Stimulated activated CD8-positive, alpha-beta memory T cell treated with anti-CD3 and anti-CD28 coated beads, Interleukin-12 subunit alpha, Interleukin-12 subunit beta, amount 100 ng/mL, for 24 hours (primary cell): ENCODE data around the gene JAG2.

ENCODE experiments used
- DNase-seq: peaks from one replicate; pipeline ENCODE4 v3.0.0-alpha.2; 2020; ENCODE audit errors: extremely low read depth

JAG2 gene

DNA sequence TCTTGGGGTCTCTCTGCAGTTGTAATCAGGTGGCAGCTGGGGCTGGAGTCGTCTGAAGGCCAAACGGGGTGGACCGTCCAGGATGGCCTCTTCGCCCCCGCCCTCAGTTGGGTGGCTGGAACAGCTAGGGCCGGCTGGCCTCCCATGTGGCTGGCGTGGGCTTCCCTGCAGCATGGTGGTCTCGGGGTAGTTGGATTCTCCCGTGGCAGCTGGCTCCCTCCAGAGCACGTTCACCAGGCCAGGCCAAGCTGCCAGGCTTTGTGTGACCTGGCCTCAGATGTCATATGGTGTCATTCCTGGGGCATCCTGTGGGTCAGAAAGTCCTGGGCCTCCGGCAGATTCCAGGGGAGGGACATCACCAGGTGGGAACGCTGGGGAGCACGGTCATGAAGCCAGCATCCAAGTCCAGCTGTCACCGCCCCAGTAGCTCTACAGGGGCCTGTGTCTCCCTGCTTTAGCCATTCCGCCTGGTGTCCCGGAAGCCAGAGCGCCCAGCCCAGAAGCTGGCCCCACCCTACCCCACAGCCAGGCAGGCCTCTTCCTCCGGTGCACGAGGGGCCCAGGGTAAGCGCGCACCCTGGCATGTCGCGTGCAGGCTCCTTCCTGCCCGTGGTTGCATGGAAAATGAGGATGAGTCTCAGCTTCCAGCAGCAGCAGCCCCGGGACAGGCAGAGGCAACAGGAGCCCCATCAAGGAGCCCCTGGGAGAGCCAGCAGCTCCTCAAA, 13.9 kb upstream of the JAG2 start:
- DNase-seq, result no peak

DNA sequence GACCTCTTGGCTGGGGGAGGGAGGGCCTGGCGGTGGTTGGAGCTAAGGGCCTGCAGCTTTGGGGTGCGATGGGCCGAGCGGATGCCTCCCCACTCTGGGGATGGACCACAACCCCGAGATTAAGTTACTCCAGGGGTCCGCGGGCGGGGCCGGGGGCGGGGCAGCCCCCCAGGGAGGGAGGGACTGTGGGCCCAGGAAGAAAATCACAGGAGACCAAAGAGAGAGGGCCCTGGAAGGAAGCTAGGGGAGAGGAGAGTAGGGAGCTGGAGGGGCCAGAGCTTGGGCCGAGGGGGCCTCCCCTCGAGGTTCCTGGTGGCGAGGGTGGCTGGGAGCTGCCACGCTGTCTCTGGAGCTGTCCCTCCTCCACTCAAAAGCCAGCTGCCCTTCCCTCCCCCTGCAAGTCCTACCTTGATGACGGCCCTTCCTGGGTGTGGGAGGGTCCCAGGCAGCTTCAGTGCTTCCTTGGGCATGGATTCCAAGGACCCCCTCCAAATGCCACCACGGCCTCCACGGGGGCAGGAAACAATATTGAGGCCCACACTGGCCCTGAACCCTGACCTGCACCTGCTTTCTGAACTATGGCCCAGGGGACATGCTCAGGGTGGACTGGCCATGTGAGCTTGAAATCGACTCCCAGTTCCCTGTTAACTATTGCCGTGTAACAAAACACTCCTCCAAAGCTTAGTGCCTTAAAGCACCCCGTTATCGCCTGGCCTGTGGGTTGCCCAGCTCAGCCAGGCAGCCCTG, 13.1 kb upstream of the JAG2 start:
- no peak for DNase-seq

DNA sequence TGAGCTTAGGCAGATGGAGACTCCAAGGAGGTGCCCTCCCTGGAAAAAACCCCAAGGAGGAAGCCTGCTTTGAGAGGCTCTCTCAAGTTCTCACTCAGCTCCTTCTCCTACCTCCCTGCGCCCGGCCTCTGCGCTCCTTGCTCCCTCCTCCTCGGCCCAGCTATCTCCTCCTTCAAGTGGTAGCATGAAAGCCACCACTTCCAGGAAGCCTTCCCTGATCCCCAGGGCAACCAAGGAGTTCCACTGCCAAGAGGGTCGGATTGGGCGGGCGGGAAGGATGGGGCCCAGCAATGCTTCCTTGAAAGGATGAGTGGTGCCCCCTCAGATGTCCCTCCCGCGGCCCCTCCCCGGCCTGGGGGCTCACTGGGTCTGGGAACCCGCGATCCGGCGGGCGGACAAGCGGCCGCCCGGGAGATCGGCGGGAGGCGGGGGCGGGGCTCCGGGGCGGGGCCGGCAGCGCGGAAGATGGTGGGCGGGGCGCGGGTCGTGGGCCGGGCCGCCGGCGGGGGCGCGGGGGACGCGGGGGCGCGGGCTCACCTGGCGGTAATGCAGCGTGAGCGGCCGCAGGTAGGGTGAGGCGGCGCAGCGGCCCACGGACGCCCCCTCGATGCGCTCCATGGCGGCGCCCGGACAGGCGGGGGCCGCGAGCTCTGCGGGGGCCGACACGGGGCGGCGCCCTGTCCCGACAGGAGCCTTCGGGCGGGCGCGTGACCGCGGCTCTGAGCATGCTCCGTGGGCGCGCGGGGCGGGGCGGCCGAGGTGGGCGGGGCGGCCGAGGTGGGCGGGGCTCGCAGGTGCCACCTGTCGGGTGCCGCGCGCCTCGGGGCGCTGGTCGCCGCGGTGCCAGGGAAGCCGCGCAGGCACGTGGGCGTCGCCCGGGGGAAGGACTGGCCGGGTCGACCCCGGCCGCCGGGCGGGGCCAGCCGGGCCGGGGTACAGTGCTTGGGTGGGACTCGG, 12.3 kb upstream of the JAG2 start, which contains the start of gene NUDT14:
Gene NUDT14, minus strand, starts transcription at position 721 of the 957 bp plus-strand sequence. Its CDS starts 103 bp downstream, at position 618.
- peak; percentile 57 for DNase-seq

DNA sequence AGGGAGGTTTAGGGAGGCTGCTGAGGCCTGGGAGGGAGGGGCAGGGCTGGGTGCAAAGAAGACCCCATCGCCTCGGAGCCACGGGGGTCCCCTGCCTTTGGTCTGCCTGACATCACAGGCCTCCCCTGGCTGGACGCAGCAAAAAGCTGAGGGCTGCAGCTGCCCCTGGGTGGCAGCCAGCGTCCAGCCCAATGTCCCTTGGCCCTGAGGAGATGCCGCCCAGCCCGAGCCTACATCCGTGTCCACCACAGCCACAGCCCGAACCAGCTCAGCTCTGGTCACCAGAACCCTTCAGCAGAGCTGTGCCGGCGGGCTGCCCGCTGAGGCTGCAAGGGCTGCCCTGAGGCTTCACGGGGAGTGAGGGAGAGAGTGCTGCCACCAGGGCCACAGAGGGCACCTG, 10.6 kb upstream of the JAG2 start:
- no peak for DNase-seq

DNA sequence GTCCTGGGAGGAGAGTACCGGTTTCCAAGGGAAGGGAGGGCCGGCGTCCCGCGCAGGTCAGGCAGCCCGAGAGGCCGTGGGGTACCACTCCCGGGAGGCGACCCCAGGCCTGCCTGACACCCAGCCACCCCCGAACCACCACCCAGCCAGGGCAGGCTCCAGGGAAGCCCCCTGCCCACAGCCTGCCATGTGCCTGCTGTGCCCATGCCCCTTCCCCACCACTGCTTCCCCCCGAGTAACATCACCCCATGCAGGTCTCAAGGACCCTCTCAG, 10.2 kb upstream of the JAG2 start:
- no peak for DNase-seq

DNA sequence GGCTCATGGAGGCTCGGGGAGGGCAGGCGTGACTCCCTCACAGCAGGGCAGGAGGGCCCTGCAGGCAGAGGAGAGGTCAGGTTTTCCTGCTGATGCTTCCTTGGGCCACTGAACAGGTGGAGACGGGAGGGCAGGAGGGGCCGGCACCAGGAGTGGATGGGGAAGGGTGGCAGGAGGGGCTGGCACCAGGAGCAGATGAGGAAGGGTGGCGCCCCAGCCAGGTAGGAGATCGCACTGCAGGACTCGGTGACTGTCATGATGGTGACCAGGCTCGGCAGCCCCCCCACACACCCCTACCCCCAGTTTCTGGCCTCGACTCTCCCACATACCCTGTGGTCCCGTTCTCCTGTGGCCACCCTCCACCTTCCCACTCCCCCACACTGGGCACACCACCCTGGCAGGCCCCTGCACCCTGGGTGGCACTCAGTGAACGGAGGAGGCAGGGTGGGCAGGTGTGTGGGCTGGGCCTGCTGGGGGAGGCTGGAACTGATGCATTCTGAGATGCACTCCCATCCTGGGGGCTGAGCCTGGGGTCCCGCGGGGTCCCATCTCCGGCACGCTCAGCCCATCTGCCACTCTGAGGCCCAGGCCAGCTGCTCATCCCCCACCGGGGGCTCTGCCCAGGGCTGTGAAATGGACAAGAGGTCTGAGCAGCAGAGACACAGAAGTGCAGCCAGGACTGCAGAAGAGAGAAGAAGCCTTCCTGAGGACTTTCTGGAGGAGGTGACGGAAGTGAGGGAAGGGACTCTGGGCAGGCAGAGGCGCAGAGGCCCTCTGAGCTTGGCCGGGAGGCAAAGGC, 9.7 kb upstream of the JAG2 start:
- no peak for DNase-seq

DNA sequence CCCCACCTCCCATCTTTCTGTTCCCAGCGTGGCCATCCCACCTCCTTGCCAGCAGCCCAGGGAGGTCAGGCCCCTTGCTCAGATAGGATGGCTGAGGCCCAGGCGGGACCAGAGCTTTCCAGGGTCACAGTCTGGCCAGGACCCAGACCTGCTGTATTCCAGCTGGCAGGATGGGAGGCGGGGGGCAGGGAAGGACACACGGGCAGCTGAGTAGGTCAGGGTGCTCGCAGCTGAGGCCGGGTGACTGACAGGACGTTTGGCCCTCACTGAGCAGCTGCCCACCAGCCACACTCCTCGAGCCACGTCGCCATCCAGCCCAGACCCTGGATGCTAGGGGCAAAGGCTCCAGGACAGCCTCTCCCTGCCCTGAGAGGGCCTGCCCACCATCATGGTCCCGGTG, 8.5 kb upstream of the JAG2 start:
- DNase-seq, result no peak

DNA sequence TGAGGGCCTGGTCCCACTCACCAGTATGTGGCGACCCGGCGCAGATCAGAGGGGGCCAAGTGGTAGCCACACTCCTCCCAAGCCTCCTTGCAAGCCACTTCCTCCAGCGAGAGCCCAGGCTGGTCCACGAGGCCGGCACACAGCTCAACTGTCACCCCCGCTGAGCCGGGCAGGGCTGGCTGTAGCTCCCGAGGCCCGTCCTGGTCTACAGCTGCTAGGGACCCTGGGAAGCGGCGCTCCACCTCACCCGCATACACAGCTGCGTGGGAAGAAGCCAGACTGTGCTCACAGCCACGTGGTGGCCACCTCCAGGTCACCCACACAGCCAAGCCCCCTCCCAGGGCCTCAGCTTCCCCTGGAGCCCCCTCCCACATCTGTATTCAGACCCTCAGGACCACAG, 7.9 kb upstream of the JAG2 start:
- no peak for DNase-seq

DNA sequence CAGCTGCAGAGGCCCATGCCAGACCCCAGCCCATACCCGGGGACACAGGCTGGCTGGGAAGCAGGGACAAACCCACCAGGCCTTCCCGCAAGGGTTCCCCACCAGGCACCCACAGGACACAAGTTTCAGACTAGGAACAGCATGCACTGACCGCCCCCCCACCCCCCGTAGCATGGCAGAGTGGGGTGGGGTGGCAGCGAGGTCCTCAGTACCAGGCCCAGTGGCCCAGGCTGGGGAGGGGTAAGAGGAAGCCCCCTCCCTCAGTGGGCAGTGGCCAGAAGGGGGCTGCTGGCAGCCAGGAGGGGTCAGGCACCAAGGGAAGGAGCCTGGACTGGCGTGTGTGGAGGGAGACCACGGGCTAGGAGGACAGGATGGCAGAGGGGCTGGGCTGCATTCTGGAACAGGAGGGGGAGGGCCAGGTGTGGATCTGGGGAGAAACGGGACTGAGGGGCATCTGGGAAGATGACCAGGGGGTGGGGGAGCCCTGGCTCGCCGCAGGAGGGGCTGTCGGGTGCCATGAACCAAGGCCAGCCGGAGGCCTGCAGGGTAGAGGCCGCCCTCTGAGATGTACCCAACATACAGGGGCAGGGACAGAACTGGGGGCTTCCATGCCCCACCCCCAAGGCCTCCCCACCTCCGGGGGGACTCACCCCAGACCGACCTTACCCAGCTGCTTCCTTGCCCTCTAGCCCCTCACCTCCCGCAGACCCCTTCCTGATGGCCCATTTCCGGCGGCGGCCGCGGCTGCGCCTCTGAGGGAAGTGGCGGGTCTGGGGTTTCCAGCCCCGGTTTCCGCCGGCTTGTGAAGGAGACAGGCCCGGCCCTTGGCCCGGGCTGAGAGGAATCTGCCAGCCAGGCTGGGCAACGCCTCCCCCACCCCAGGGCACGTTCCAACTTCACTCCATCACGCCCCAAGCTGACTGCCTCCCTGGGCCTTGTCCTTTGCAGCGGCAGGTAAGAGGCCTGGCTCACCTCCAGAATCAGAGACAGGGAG, 5.6 kb upstream of the JAG2 start:
- DNase-seq, result no peak

DNA sequence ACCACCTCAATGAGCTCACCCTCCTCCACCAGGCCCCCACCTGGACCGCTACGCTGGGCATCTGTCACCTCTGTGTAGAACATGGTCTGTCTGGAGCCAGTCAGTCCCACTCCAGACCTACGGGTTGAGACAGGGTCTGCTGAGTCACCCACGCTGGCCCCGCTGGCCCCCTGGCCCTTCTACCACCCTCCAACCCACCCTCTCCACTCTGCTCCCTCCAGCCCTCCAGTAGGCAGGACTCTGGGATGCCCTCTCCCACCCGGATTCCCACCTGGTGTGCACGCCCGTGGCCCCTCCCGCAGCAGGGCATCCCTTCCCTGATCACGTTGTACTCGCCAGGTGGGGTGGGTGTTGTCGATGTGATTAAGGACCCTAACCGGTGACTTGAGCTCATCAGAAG, 4.6 kb upstream of the JAG2 start:
- DNase-seq, result no peak

DNA sequence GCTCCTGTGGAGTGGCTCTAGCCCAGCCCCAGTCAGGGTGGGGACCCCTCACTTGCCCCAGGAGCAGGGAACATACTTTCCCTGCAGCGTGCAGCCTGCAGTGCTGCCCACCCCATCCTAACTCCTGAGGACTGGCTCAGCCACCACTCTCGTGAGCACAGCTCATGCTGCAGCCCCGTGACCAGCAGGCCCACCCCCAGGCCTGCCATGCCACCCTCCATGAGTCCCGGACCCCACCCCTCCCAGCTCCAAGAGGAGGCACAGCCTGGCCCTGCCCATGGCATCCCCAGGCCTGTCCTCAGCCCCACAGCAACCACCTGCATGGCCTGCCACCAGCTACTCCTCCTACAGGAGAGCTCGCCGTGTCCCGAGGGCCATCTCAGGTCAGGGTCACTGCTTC, 3.9 kb upstream of the JAG2 start:
- no peak for DNase-seq

DNA sequence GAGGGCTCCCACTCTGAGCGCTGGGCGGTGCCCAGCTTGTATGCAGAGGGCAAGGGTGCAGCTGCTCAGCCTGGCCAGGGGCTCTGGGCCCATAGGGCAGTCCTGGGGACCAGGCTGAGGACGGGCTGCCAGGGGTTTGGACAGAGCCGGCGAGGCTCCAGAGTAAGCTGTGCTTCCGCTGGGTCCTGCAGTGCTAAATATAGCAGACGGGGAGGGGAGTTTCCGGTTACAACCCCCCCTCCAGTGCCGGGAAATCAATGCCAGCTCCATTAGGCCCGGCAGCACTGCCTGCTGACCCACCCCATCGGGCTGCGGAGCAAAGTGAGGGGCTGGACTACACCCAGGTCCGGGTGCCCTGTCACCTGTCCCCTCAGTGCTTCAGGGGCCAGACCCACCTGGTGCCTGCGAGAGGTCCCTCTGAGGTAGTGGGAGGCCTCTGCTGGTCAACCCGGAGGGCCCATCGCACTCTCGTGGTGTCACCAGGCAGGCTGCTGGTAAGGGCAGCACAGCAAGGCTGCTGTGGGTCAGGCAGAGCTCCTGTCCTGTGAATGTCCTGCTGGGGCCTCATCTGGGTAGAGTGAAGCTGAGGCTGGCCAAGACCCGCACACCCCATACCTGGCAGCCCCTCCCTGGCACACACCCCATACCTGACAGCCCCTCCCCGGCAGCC, 2.6 kb upstream of the JAG2 start:
- no peak for DNase-seq

DNA sequence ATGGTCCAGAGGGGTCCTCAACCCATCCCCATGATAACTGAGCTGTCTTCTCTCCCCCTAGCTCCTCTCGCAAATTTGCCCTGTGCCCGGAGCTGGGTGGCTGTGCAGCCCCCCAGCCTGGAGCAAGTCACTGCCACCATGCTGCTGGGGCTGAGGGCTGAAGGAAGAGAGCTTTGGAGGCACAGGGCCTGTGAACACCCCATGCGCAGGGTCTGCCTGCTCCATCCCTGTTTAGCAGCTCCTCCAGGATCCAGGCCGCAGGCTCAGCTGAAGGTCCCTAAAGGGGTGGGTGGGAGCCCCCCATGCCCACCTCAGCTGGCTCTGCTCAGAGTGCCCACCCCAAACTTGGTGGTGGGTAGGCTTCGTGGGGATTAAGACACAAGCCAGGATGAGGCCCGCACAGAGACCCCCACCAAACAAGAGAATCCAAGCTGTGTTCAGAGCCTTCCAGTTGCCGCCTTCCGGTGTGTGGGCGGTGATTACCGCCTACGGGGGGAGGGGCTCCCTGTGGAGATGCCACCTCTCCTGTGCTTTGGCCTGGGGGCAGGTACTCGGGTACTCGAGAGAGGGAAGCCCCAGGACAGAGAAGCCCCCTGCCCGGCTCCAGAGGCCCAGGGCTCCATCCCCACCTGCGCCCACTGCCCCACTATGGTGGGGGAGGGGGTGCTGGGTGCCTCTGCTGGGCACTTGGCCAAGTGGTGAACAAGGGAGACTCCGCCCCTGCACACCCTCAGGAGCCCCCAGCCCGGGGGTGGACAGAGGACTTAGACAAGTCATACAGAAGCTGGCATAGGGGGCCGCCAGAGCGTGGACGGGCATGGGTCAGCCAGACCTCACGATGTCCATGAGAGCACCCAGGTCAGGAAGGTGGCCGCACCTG, 1.4 kb upstream of the JAG2 start:
- DNase-seq, result no peak

DNA sequence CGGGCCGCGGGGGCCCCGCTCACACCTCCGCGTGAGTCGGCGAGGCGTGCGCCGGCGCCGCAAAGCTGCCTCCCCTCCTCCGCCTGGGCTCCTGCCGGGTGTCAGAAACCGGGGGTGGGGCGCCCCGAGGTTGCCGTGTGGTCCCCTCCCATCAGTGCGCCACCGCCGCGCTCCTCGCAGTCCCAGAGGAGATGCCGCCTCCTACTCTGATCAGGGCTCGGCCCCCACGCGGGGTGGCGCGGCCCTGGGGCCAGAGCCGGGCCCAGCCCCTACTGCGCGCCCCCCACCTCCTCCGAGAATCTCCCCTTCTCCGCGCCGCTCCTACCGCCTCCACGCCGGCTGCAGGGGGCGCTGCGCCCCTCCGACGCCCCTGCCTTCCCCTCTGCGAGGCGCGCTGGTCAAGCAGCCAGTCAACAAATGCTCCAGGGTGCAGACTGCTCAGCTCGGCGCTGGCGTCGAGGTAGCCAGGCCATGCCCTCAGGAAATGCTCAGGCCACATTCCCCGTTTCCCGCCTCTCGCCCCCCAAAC, 467 bp upstream of the JAG2 start:
- no peak for DNase-seq

DNA sequence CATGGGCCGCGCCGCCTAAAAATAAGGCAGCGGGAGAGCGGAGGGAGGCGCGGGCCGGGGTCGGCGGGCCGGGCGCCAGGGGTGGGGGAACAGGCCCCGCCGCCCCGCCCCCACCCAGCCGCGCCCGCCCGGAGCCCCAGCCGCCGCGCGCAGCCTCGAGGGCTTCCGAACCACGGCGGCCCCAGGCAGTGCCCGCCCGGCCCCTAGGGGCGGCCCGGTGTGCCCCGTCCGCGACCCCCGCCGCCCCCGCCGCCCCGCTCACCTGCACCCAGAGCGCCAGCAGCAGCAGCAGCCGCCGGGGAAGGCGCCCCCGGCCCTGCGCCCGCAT, 519 bp downstream of the JAG2 start:
- no peak for DNase-seq

DNA sequence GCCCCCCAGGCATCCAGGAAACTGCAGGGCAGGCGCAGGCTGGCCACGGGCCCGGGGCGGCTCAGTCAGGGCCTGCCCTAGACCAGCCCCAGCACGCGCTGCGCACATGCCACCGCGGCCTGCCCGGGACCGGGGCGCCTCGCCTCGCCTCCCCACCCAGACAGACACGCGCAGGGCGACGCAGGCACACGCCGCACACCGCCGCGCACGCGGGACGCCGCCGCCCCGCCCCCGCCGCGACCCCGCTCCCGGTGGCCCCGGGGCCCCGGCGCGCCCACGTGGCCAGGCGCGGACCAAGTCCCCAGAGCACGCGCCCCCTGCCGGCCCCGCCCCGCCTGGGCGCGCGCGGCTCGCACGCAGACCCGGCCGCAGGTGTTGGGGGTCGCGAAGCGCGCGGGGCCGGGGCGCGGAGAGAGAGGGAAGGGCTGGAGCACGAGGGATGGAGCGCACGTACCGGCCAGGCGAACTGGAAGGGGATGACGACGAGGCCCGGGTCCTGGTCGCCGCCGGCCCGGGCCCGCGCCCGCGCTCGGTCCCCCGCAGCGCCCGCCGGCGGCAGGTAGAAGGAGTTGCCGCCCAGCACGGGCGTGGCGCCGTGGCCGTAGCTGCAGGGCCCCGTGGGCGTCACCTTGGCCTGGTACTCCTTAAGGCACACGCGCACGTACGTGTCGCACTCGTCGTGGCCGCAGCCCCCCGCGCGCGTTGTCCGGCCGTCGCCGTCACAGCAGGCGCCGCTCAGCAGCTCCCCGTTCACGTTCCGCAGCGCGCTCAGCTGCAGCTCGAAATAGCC, 1.1 kb downstream of the JAG2 start:
- no peak for DNase-seq

DNA sequence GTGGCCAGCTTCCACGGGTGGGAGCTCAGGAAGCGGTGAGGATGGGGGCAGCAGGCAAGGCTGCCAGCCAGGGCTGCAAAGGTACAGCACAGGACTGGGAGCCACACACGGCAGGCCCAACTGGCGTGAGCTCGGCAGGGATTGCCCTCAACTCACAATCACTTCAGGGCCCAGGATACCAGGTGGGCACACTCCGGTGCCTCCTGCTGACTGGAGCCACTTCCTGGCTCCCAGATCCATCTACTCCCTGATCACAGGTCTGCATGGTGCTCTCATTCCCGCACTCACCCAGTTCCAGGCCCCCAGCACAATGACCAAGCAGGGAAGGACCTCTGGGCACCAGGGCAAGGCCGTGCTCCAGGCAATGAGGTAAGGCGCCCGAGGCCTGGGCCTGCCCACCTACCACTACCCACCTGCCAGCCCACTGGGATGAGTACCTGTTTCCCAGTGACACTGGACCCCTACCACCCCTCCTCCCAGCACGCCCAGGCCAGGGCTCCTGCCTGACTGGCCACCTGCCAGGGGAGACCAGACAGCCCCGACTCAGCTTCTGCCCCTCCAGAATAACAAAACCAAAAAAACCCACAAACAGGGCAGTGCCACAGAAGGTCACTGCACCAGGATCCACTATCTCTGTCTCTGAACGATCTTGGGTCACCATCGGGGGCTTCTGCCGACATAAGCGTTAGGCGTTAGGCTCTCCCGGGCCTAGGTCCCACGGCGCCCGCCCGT, 1.8 kb downstream of the JAG2 start:
- DNase-seq, result no peak
